Body of pancreas (tissue), 4 donors: Measurements from ENCODE around the gene PSEN1. TPM values are rescaled to one million over a fixed set of nuclear protein-coding genes. Genes with fewer than 3 reads are reported as not detected.

Experiments used
- ATAC-seq: fragments of 150-250 bp; one replicate; pipeline ENCODE4 v1.9.1; 2016
- DNase-seq, 4 donors: peaks; one replicate each; pipeline ENCODE4 v3.0.0-alpha.2; 2019
- H3K27ac ChIP-seq, 4 donors: fragments of 200-600 bp; sonication (generic); 1 replicate in 3 of 4; 2 replicates in 1 of 4; pipeline versions ENCODE4 v1.5.1 to v1.6.1; 2016 to 2019; ENCODE audit warnings: mild to moderate bottlenecking in 1 of 4, mixed read lengths in 1 of 4, moderate library complexity in 1 of 4
- H3K27me3 ChIP-seq, 2 donors: fragments of 200-600 bp; sonication (generic); one replicate each; pipeline ENCODE4 v1.6.0; 2016; ENCODE audit warnings: mild to moderate bottlenecking in 1 of 2
- H3K36me3 ChIP-seq, 2 donors: fragments of 200-600 bp; sonication (generic); replicated peaks in 1 of 2; 2 replicates each; pipeline ENCODE4 v1.5.1; 2016; ENCODE audit warnings: low read depth in 2 of 2; ENCODE audit not compliant: insufficient read depth in 1 of 2
- H3K4me1 ChIP-seq: fragments of 200-600 bp; sonication (generic); one replicate; pipeline ENCODE4 v1.6.0; 2016
- H3K4me3 ChIP-seq, 2 donors: fragments of 200-600 bp; sonication (generic); 1 replicate in 1 of 2; 2 replicates in 1 of 2; pipeline ENCODE4 v1.5.1; 2016 to 2019
- H3K9me3 ChIP-seq, 3 donors: fragments of 200-600 bp; sonication (generic); 1 replicate in 2 of 3; 2 replicates in 1 of 3; pipeline ENCODE4 v1.5.1; 2016
- CTCF ChIP-seq, 7 experiments: fragments of 450-650 bp in 4 of 7; fragments of 200-600 bp in 3 of 7; sonication (generic) in 3 of 7; IDR thresholded peaks; one replicate each; pipeline ENCODE4 v1.5.1; 2016 to 2019; ENCODE audit warnings: antibody characterized with exemption in 7 of 7
- POLR2A ChIP-seq, 3 donors: fragments of 450-650 bp; IDR thresholded peaks; one replicate each; pipeline ENCODE4 v1.6.1; 2016; ENCODE audit warnings: antibody characterized with exemption in 3 of 3, mild to moderate bottlenecking in 2 of 3
- WGBS, 2 donors: methylation state at CpG; one replicate each; pipeline ENCODE4 v1.1.5; 2017; 5-methylcytosine and 5-hydroxymethylcytosine counted together
- intact Hi-C: fragments of 100-400 bp; cut with DNase I; formaldehyde crosslinking; loops from one replicate; pipeline ENCODE4 v1.15.1; 2023
- total RNA-seq, 2 donors: library from RNA; depleted of rRNA; stranded (reverse); fragments of >200 nt; gene quantifications; one replicate each; pipeline ENCODE4 v1.1.0, GENCODE V29; 2016

The PSEN1 gene
- total RNA-seq, 2 donors from 2014 or later, result 14.2 to 21.8 TPM

DNA sequence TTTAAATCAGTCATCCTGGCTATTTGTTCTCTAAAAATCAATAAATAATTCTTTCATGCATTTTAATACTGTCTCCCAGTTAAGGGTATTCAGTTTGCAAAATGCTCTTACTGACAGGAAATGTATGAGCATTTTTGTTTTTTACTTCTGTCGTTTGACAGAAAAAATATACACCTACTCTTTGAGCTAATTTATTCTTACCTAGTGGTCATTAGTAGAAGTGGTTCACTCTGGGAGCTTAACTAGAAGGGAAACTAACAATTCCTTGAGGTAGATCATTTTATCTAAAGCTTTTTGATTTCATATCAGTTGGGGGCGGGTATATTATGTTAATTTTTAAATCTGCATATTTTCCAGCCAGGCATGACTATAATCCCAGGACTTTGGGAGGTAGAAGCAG lies 67.2 kb downstream of the PSEN1 start:
- Histone ChIP-seq H3K9me3 (no peaks in the 10 kb centered on the region), H3K4me3 (no peak overlapping the region), H3K27ac (no peak overlapping the region), H3K36me3 (peaks cover 0 to 18% of the 10 kb centered on the region in 2 donors), H3K27me3 (no peaks in the 10 kb centered on the region), H3K4me1 (no peaks in the 10 kb centered on the region)
- DNase-seq, result no peak
- intact Hi-C loops, result no loop called here
- TF ChIP-seq POLR2A (IDR thresholded peaks at IDR 0.05) (no peak), CTCF (IDR thresholded peaks at IDR 0.05) (no peak)
- 86 to 87% methylated on average over 2 of the region's 2 CpGs for WGBS, 2 donors
- no peak for ATAC-seq

DNA sequence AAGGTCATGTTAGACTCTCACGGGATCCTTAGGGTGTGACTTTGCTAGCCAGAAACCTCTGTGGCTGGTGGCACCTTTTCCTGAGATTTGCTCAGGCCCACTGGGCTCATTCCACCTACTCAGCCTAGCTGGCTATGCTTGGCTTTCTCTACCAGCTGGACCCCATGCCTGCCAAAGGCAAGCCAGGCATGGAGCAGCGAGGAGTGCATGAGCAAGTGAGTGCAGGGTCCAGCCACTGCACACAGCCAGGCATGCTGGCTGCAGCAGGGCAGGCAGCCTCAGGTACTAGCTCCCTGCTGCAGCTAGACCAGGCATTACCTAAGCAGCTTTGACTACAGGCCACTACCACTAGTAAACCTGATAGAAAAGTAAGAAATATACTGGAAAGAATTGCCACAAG lies 71.3 kb downstream of the PSEN1 start:
- DNase-seq (no peak), ATAC-seq (no peak)
- Histone ChIP-seq H3K36me3 (peaks cover 0 to 24% of the 10 kb centered on the region in 2 donors), H3K9me3 (no peaks in the 10 kb centered on the region), H3K27me3 (no peaks in the 10 kb centered on the region), H3K4me3 (no peak overlapping the region), H3K27ac (no peak overlapping the region), H3K4me1 (no peaks in the 10 kb centered on the region)
- no peak for TF ChIP-seq POLR2A (IDR thresholded peaks at IDR 0.05)
- TF ChIP-seq CTCF (IDR thresholded peaks at IDR 0.05), result no peak
- 90 to 91% methylated on average over 1 to 2 of the region's 2 CpGs for WGBS, 2 donors
- intact Hi-C loops, result no loop called here

GRCh38 chr14:73208390-73208789 lies 72.1 kb downstream of the PSEN1 start:
- no peaks in the 10 kb centered on the region for H3K9me3 ChIP-seq
- 91 to 96% methylated on average over 3 of the region's 3 CpGs for WGBS, 2 donors
- H3K27ac ChIP-seq, result no peak overlapping the region
- H3K27me3 ChIP-seq, result no peaks in the 10 kb centered on the region
- no peaks in the 10 kb centered on the region for H3K4me1 ChIP-seq
- intact Hi-C loops, result no loop called here
- TF ChIP-seq POLR2A (IDR thresholded peaks at IDR 0.05) (no peak), CTCF (IDR thresholded peaks at IDR 0.05) (no peak)
- peaks cover 0 to 30% of the 10 kb centered on the region in 2 donors for H3K36me3 ChIP-seq
- ATAC-seq (no peak), DNase-seq (no peak)
- no peak overlapping the region for H3K4me3 ChIP-seq

GRCh38 chr14:73208846-73209245 lies 72.5 kb downstream of the PSEN1 start:
- intact Hi-C loops, result no loop called here
- DNase-seq (no peak), ATAC-seq (no peak)
- Histone ChIP-seq H3K27ac (no peak overlapping the region), H3K9me3 (no peaks in the 10 kb centered on the region), H3K36me3 (peaks cover 0 to 33% of the 10 kb centered on the region in 2 donors), H3K27me3 (no peaks in the 10 kb centered on the region), H3K4me3 (no peak overlapping the region), H3K4me1 (no peaks in the 10 kb centered on the region)
- 95% methylated on average over 6 of the region's 8 CpGs; no CpG with 5 or more reads in 1 of the 2 donors for WGBS, 2 donors
- TF ChIP-seq POLR2A (IDR thresholded peaks at IDR 0.05), result no peak
- no peak for TF ChIP-seq CTCF (IDR thresholded peaks at IDR 0.05)

- ATAC-seq (no peak), DNase-seq (no peak)
- TF ChIP-seq POLR2A (IDR thresholded peaks at IDR 0.05) (no peak), CTCF (IDR thresholded peaks at IDR 0.05) (no peak)
- no peaks in the 10 kb centered on the region for H3K27me3 ChIP-seq
- no peaks in the 10 kb centered on the region for H3K9me3 ChIP-seq
- no peaks in the 10 kb centered on the region for H3K4me1 ChIP-seq
- WGBS, 2 donors, result 40 to 41% methylated on average over 2 of the region's 2 CpGs
- peaks cover 0 to 34% of the 10 kb centered on the region in 2 donors for H3K36me3 ChIP-seq
- no peak overlapping the region for H3K4me3 ChIP-seq
- H3K27ac ChIP-seq, result no peak overlapping the region
- intact Hi-C loops, result no loop called here
Measured at GRCh38 chr14:73209953-73210352, 73.6 kb downstream of the PSEN1 start.
